ENCODE data around the gene TMEM221. TPM values are rescaled to one million over a fixed set of nuclear protein-coding genes. Genes with fewer than 3 reads are reported as not detected.

Gene TMEM221
- total and polyA plus RNA-seq, 9 of the 15 experiments (the other 6 are each of a cell fraction or from before 2014, with no cell fraction given), result 0.06 to 0.35 TPM; not detected in 7

- TF ChIP-seq ID3 (CRISPR knock-in tag; IDR thresholded peaks at IDR 0.05), result no peak
- no peak for TF ChIP-seq ID3 (tag; IDR thresholded peaks at IDR 0.05)
- no peak for TF ChIP-seq DDX20 (tag; IDR thresholded peaks at IDR 0.05; ENCODE audit: low read depth)
- no peak for TF ChIP-seq ZBTB8A (IDR thresholded peaks at IDR 0.05; ENCODE audit: partially characterized antibody)
- TF ChIP-seq MNT (conservative IDR thresholded peaks at IDR 0.05), result peak in 1 of 2 experiments; percentile 75; a peak in 3 of 4 replicates
- TF ChIP-seq ZBTB7A (IDR thresholded peaks at IDR 0.05; ENCODE audit: borderline replicate concordance, control insufficient read depth, low read depth, low read length), result peak; percentile 12; the same call in 1 of the 2 replicates
- no peak for TF ChIP-seq SAFB2 (IDR thresholded peaks at IDR 0.05; ENCODE audit: borderline replicate concordance, low read depth, low read length, severe bottlenecking)
- TF ChIP-seq YY1 (IDR thresholded peaks at IDR 0.05; ENCODE audit: borderline replicate concordance in 1 of 3, control insufficient read depth in 1 of 3, extremely low read depth in 1 of 3, insufficient read depth in 3 of 3, insufficient read length in 1 of 3, insufficient replicate concordance in 2 of 3, low read depth in 1 of 3, low read length in 2 of 3), result peak in 1 of 3 experiments; percentile 16
- no peak for TF ChIP-seq HMBOX1 (IDR thresholded peaks at IDR 0.05)
- TF ChIP-seq RBM15 (IDR thresholded peaks at IDR 0.05; ENCODE audit: insufficient read depth, low read length), result no peak
- no peak for TF ChIP-seq SMARCC2 (IDR thresholded peaks at IDR 0.05; ENCODE audit: low read depth)
- TF ChIP-seq ZNF592 (IDR thresholded peaks at IDR 0.05), result no peak
- no peak for TF ChIP-seq OTX1 (CRISPR knock-in tag; IDR thresholded peaks at IDR 0.05)
- TF ChIP-seq ETV1 (tag; conservative IDR thresholded peaks at IDR 0.05; ENCODE audit: low read depth), result no peak
- no peak for TF ChIP-seq MITF (IDR thresholded peaks at IDR 0.05)
- TF ChIP-seq L3MBTL2 (IDR thresholded peaks at IDR 0.05), result peak; percentile 64; the same call in 1 of the 2 replicates
Measured at GRCh38 chr19:17488593-17489391, 40.3 kb upstream of the TMEM221 start (continued).

Data from K562 (cell line).